ENCODE measurements around the gene USP10. TPM values are rescaled to one million over a fixed set of nuclear protein-coding genes. Genes with fewer than 3 reads are reported as not detected.
A peak's percentile ranks its signal among the peaks of the same experiment; 100 is the strongest.

Gene USP10
- total RNA-seq, 1 donor from 2014 or later: 46.5 TPM

DNA sequence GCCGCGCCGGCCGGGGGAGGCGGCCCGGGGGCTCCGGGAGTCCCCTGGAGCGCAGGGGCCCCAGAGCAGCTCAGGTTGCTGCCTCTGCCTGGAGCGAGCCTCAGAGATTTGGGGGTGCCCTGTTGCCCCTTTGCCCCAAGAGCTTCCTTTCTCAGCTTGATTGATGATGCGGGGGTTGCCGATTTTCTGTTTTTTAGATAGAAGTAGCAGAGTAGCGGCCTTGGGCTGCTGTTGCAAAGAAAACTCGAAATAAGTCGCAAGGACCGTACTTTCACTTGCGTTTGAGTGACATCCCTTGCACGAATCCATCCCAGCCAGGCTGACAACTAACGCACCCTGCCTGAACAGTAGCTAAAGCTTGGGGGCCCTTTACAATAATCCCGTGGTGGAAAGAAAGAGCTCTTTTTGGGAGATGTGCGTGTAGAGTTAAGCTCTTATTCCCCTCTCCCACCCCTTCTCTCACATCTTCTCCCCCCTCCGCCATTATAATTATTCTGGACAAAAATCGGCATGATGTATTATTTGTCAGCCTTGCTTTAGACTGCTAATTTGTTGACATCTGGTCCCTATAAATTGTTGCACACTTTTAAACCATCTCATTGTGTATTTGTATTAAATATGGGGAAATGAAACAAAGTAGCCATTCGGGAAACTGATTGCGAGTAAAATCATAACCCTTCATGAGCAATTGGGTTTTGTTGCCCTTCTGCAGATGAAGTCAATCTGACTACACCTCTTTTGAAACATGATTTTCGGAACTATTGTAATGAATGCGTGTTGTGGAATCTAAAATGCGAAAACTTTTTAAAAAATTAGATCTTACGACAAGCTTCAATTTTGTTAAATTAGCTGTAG, 873 bp downstream of the USP10 start:
- peak; percentile 5 for DNase-seq

- DNase-seq: no peak
These were observed 3.9 kb downstream of the USP10 start for GRCh38 chr16:84703681-84704080.

- DNase-seq: no peak
These were observed 4.5 kb downstream of the USP10 start for GRCh38 chr16:84704253-84704652.

DNA sequence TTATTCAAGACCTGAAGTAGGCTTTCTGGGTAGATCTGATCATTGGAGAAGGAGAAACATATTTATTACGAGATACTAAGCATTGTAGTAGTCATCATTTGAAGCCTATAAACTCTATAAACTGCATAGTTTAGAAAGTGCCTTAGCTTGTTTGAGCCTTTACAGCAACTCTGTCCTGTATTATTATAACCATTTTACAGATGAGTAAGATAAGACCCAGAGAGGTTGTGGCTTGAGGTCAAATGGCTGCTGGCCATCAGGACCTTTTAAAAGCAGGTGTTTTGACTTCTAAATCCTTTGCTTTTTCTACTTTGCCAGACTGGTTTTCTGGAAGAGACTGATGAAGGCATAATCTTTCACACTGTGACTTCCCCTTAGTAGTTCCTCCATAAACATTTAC, 7.1 kb downstream of the USP10 start:
- DNase-seq: no peak

DNA sequence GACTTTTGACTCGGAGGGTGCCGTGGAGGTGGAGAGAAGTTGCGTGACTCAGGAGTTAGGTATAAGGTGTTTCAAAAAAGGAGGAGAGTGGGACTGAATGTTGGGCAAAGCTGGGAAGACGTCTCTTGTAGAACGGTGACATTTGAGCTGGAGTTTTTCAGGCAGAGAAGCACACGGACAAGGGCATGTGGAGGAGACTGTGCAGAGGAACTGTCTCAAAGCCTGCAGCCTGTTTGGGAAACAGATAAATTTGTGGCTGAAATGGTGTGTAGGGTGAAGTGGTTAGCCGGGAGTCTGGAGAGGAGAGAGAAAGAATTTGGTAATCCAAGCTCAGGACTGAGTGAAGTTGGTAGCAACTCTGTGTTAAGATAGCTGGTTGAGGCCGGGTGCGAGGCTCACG, 9.8 kb downstream of the USP10 start:
- no peak for DNase-seq

- no peak for DNase-seq
These were observed 10.9 kb downstream of the USP10 start for GRCh38 chr16:84710686-84711085.

- DNase-seq: no peak
These were observed 12.4 kb downstream of the USP10 start for GRCh38 chr16:84712138-84712671.

DNA sequence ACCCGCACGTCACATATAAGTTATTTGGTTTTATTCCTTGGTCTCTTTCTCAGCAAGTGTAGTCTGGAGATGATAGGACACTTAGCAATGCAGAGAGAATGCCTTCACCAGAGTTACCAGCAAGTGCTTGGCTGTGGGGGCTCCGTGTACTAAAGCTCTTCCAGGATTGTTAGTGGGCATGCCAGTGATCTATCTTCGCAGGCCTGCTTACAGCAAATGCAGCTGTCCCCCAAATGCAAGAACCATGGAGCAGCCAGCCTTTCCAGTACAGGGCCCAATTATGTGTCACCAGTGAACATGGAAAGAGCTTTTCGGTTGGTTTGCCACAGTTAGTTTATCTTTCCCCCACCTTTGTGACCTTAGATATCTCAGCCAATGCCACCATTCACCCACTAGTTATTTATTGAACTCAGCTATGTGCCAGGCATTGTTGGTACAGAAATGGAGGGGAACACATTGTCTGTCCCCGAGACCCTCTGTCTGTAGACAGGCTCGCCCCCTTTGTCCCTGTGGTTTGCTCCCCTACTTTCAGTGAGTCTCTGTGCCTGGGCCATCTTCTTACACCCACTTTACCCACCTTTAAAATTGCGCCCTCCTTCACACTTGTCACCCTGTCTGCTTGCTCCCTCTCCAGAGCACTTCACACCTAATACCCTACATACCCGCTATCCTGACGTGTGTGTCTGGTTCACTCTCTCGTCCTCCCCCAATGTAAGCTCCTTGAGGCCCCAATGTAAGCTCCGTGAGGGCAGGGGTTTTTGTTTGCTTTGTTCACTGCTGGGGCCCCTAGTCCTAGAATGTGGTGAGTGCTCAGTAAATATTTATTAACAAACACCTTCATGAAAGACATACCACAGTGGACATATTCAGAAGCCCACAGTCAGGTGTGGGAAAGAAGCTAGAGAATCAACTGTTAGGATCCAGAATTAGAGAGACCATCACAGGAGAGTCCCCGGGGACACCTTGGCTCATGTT, 13.3 kb downstream of the USP10 start:
- no peak for DNase-seq

DNA sequence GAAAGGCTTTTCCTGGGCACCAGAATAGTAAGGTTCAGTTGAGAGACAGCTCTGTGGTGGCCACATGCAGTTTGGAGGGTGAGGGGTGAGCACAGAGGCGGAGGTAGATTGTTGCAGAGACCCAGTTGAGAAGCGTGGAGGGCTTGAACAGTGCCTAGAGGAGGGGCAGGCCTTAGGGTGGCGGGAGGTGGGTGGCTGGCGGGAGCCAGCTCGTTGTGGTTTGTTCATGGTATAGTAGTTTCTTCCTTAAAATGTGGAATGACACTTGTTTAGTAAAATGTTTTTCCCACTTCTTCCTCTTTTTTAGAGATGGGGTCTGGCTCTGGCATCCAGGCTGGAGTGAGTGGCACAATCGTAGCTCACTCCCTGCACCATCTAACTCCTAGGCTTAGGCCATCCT, 14.2 kb downstream of the USP10 start:
- no peak for DNase-seq

- DNase-seq: no peak
These were observed 15.6 kb downstream of the USP10 start for GRCh38 chr16:84715424-84715823.

DNA sequence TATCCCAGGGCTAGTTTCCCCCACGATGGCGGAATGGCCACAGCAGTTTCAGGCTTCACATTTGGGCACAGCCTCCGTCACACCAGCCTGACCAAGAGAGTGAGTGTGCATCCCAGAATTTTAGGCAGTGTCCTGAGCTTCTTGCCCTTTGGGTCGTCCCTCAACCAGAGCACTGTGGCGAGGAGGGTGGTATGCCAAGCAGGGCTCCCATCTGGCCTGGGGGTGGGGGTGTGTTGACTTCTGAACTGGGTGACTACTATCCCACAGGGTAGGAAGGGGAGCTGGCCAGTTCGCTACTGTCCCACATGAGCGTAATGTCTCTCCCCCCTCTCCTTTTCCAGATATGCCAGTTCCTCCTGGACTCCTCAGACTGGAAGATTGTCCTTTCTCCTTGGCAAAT, 16.1 kb downstream of the USP10 start:
- DNase-seq: no peak

DNA sequence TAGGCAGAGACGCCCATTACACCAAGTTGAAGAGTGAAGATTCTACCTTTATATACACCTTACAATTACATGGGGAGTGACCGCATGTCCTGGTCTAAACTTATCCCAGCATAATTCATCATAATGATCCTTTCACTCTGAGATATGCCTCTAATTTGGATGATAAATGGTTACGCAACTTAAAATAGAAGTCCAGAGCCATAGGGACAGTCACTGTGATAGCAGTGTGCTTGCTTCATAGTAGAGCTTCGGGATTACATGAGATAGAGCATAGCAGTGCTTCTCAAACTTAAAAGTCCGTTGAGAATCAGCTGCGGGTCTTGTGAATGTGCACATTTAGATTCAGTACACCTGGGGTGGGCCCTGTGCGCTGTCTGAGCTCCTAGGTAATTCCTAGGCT, 16.9 kb downstream of the USP10 start:
- DNase-seq: no peak

DNA sequence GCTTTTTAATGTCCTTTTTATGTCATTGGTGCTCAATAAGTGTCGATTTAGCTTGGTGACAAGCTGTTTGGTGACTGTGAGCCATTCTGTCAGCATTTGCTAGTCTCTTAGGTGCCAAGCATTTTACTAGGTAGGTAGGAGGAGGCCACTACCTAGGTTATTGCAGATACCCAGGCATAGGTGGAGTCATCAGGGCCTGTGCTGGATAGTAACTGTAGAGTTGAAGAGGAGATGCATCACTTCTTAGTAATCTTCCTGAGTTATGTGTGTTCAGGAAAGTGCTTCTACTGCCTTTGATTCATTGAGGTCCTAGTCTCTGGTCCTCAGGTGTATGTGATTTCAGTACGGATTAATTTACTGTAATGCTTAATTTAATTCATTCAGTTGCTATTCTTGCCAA, 17.7 kb downstream of the USP10 start:
- DNase-seq: no peak

DNA sequence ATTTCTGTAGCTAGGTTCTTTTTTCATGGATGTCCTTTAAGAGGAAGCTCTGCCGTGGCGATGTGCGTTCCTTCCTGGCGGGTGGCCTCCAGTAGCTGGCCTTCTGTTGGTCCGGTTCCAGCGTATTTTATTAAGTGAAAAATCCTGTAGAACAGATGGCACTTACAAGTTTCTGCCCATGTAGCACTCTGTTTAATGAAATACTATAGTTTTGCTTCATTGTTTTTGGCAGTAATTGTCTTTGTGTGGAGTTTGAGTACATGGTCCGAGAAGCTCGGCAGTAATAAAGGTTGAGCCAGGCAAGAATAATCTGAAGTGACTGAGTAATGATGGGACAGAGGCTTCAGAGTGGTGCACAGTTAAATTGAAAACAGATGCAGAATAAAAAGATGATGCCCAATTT, 20.4 kb downstream of the USP10 start:
- no peak for DNase-seq

DNA sequence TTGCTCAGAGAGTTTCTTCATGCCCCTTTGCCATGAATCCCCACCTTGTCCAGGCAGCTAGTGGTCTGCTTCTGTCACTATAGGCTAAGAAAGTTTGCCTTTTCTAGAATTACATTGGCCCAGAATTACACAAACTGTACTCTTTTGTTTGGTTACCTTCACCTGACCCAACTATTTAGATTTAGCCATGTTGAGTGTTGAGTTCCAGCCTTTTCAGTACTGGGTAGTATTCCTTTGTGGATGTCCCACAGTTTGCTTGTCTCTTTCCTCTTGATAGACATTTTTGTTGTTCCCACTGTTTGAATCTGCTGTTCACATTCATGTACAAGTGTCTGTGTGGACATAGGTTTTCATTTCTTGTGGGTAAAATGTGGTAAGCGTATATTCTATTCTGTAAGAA, 22.3 kb downstream of the USP10 start:
- DNase-seq: no peak

GRCh38 chr16:84723906-84724305, 24.1 kb downstream of the USP10 start:
- no peak for DNase-seq

GRCh38 chr16:84724606-84725309, 25.0 kb downstream of the USP10 start:
- no peak for DNase-seq

GRCh38 chr16:84725481-84726078, 25.8 kb downstream of the USP10 start:
- DNase-seq: no peak

GRCh38 chr16:84726079-84726668, 26.4 kb downstream of the USP10 start:
- peak; percentile 79 for DNase-seq

DNA sequence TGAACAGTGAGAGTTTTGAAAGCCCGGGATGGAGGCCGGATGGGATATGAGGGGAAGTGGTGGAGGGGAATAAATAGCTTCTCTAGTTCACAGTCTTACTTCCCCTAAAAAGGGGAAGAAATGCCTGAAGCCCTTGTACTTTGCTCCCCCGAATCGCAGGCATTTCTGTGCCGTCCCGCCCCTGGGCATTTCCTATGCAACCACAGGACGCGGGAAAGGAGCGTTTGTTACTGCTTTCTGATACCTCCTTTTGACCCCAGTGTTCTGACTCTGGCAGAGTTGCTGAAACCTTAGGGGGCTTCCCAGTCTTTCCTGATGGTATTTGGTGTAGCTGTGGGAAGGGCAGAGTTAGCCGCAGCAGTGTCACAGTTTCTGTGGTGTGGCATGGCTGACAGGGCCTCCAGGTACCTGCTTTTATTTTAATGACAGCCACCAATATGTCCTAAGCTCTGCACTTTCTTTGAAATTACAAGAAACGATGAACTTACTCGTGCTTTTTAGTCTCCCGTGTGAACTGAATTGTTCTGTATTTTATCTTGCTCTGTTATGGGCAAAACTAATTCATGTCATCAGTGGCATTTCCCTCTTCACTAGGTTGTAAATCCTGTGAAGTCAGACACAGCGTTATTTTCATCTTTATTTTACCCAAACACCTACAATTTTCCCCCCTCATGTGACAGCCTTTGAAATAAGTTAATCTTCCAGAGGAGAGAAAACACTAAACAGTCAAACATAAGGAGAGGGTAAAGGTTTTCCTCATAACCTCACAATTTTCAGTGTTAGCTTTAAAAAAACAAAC, 27.1 kb downstream of the USP10 start:
- no peak for DNase-seq
